HEK293T (cell line): ENCODE data around the gene SCNN1G.

Source experiments
- ARNT ChIP-seq: fragments of 450-650 bp; IDR thresholded peaks from 2 replicates; pipeline ENCODE4 v1.6.1; 2017; ENCODE audit warnings: mild to moderate bottlenecking
- BHLHE40 ChIP-seq: fragments of 450-650 bp; IDR thresholded peaks from 2 replicates; pipeline ENCODE4 v1.6.1; 2016; ENCODE audit warnings: mild to moderate bottlenecking, moderate library complexity, borderline replicate concordance
- CTBP1 ChIP-seq: fragments of 450-650 bp; IDR thresholded peaks from 2 replicates; pipeline ENCODE4 v1.6.1; 2016; ENCODE audit warnings: borderline replicate concordance
- ELF4 ChIP-seq: fragments of 450-650 bp; IDR thresholded peaks from 2 replicates; pipeline ENCODE4 v1.6.1; 2017; ENCODE audit warnings: antibody characterized with exemption
- FOXK2 ChIP-seq: fragments of 450-650 bp; IDR thresholded peaks from 2 replicates; pipeline ENCODE4 v1.6.1; 2016; ENCODE audit warnings: mild to moderate bottlenecking
- FOXM1 ChIP-seq: fragments of 450-650 bp; IDR thresholded peaks from 2 replicates; pipeline ENCODE4 v1.6.1; 2017; ENCODE audit warnings: mild to moderate bottlenecking, borderline replicate concordance
- HDGF ChIP-seq: fragments of 450-650 bp; IDR thresholded peaks from 2 replicates; pipeline ENCODE4 v1.6.1; 2017; ENCODE audit warnings: antibody characterized with exemption, borderline replicate concordance
- L3MBTL2 ChIP-seq: fragments of 450-650 bp; conservative IDR thresholded peaks from 2 replicates; pipeline ENCODE4 v1.6.1; 2016; ENCODE audit warnings: mild to moderate bottlenecking
- PKNOX1 ChIP-seq: fragments of 450-650 bp; IDR thresholded peaks from 2 replicates; pipeline ENCODE4 v1.6.1; 2016
- SP1 ChIP-seq: fragments of 450-650 bp; IDR thresholded peaks from 2 replicates; pipeline ENCODE4 v1.6.1; 2017
- SUZ12 ChIP-seq: fragments of 450-650 bp; IDR thresholded peaks from 2 replicates; pipeline ENCODE4 v1.6.1; 2016; ENCODE audit warnings: mild to moderate bottlenecking
- TARDBP ChIP-seq: fragments of 450-650 bp; IDR thresholded peaks from 2 replicates; pipeline ENCODE4 v1.6.1; 2016
- ZNF384 ChIP-seq: fragments of 450-650 bp; IDR thresholded peaks from 2 replicates; pipeline ENCODE4 v1.6.1; 2016

- TF ChIP-seq L3MBTL2 (no peak), SP1 (no peak), TARDBP (no peak), PKNOX1 (no peak), ARNT (no peak), SUZ12 (no peak), FOXK2 (no peak), FOXM1 (no peak), CTBP1 (no peak), ELF4 (no peak), BHLHE40 (no peak), HDGF (no peak), ZNF384 (no peak)
Measured at GRCh38 chr16:23225109-23225508, 42.6 kb downstream of the SCNN1G start.
